ENCODE data around the gene STK39. TPM values are rescaled to one million over a fixed set of nuclear protein-coding genes. Genes with fewer than 3 reads are reported as not detected.

Gene STK39
- total and polyA plus RNA-seq, 2 donors (not counting 1 experiment from before 2014, with no cell fraction given) = 2.3 to 14.6 TPM

- H3K4me1 ChIP-seq (ENCODE audit: control insufficient read depth in 2 of 2, insufficient read depth in 2 of 2, low read length in 2 of 2) = peaks cover 0 to 9% of the 10 kb centered on the region in 2 donors
- H3K9me3 ChIP-seq (ENCODE audit: control extremely low read depth in 1 of 3, control insufficient read depth in 2 of 3, insufficient read depth in 1 of 3, low read length in 2 of 3) = no peaks in the 10 kb centered on the region
- intact Hi-C loops (cut with micrococcal nuclease) = loop anchor here (10.0 kb wide), 1 partner anchor 59 kb away; no protein-coding TSS in a partner anchor
- H3K27me3 ChIP-seq (replicated peaks in 1 of 4; ENCODE audit: control extremely low read depth in 1 of 4, control insufficient read depth in 3 of 4, insufficient read depth in 4 of 4, low read length in 3 of 4) = no peaks in the 10 kb centered on the region
- TF ChIP-seq EZH2 (IDR thresholded peaks at IDR 0.05; ENCODE audit: borderline replicate concordance, insufficient read depth, low read depth, low read length, poor library complexity, severe bottlenecking) (no peak), CTCF (IDR thresholded peaks at IDR 0.05) (no peak)
- CTCF ChIA-PET = interaction anchor here (1.0 kb wide), 1 partner anchor 83 kb away, joined by 4 read pairs; no protein-coding TSS in a partner anchor
- H3K4me1 Mint-ChIP-seq = peaks cover 42% of the 10 kb centered on the region
- H3K4me3 ChIP-seq (ENCODE audit: control extremely low read depth in 1 of 5, extremely low read depth in 1 of 5, insufficient read depth in 1 of 5, low read depth in 2 of 5, low read length in 4 of 5) = peak overlapping the region in 2 of 5 experiments; percentile 19 to 29
- ATAC-seq (ENCODE audit: low read depth) (no peak), DNase-seq (no peak)
- POLR2A ChIA-PET = no interaction called here
- H4K20me1 ChIP-seq (ENCODE audit: control insufficient read depth, insufficient read depth, low read length, poor library complexity, severe bottlenecking) = no peaks in the 10 kb centered on the region
- H3K27ac ChIP-seq (ENCODE audit: low read length in 2 of 2) = no peak overlapping the region
- H3K9me3 Mint-ChIP-seq (ENCODE audit: insufficient read depth) = no peaks in the 10 kb centered on the region
- no peak overlapping the region for H2AFZ ChIP-seq (ENCODE audit: insufficient read depth, low read depth, low read length, poor library complexity, severe bottlenecking)
- H3K4me2 ChIP-seq (replicated peaks; ENCODE audit: low read depth, low read length, poor library complexity, severe bottlenecking) = peak overlapping the region; percentile 34
- H3K79me2 ChIP-seq (ENCODE audit: control insufficient read depth, insufficient read depth, low read length) = no peaks in the 10 kb centered on the region
- H3K27me3 Mint-ChIP-seq = no peaks in the 10 kb centered on the region
- no peaks in the 10 kb centered on the region for H3K36me3 ChIP-seq (replicated peaks in 1 of 2; ENCODE audit: control extremely low read depth in 1 of 2, control insufficient read depth in 1 of 2, extremely low read depth in 1 of 2, insufficient read depth in 2 of 2, low read length in 1 of 2)
- H3K4me3 Mint-ChIP-seq = peak overlapping the region; percentile 65
- peak overlapping the region; percentile 21 for H3K9ac ChIP-seq (ENCODE audit: low read length)
- H3K27ac Mint-ChIP-seq = peak overlapping the region; percentile 3
- WGBS (ENCODE audit: insufficient coverage) = 100% methylated on average over 2 of the region's 5 CpGs
These were observed 211.9 kb downstream of the STK39 start for GRCh38 chr2:168035458-168035857.

GRCh38 chr2:168034616-168035015 is 212.8 kb downstream of the STK39 start:
- ChIA-PET CTCF (interaction anchor here (1.0 kb wide), 1 partner anchor 85 kb away, joined by 4 read pairs; no protein-coding TSS in a partner anchor), POLR2A (no interaction called here)
- no peak overlapping the region for H3K27ac ChIP-seq (ENCODE audit: low read length in 2 of 2)
- no peak overlapping the region for H2AFZ ChIP-seq (ENCODE audit: insufficient read depth, low read depth, low read length, poor library complexity, severe bottlenecking)
- H3K9ac ChIP-seq (ENCODE audit: low read length) = no peak overlapping the region
- H3K79me2 ChIP-seq (ENCODE audit: control insufficient read depth, insufficient read depth, low read length) = no peaks in the 10 kb centered on the region
- peaks cover 0 to 6% of the 10 kb centered on the region in 2 donors for H3K4me1 ChIP-seq (ENCODE audit: control insufficient read depth in 2 of 2, insufficient read depth in 2 of 2, low read length in 2 of 2)
- no peaks in the 10 kb centered on the region for H3K9me3 Mint-ChIP-seq (ENCODE audit: insufficient read depth)
- no peaks in the 10 kb centered on the region for H4K20me1 ChIP-seq (ENCODE audit: control insufficient read depth, insufficient read depth, low read length, poor library complexity, severe bottlenecking)
- no peak overlapping the region for H3K27ac Mint-ChIP-seq
- ATAC-seq (ENCODE audit: low read depth) (no peak), DNase-seq (no peak)
- H3K4me3 ChIP-seq (ENCODE audit: control extremely low read depth in 1 of 5, extremely low read depth in 1 of 5, insufficient read depth in 1 of 5, low read depth in 2 of 5, low read length in 4 of 5) = no peak overlapping the region
- intact Hi-C loops (cut with micrococcal nuclease) = loop anchor here (10.0 kb wide), 1 partner anchor 60 kb away; no protein-coding TSS in a partner anchor
- H3K4me1 Mint-ChIP-seq = peaks cover 37% of the 10 kb centered on the region
- no peak overlapping the region for H3K4me2 ChIP-seq (replicated peaks; ENCODE audit: low read depth, low read length, poor library complexity, severe bottlenecking)
- H3K27me3 ChIP-seq (replicated peaks in 1 of 4; ENCODE audit: control extremely low read depth in 1 of 4, control insufficient read depth in 3 of 4, insufficient read depth in 4 of 4, low read length in 3 of 4) = no peaks in the 10 kb centered on the region
- H3K9me3 ChIP-seq (ENCODE audit: control extremely low read depth in 1 of 3, control insufficient read depth in 2 of 3, insufficient read depth in 1 of 3, low read length in 2 of 3) = no peaks in the 10 kb centered on the region
- H3K4me3 Mint-ChIP-seq = no peak overlapping the region
- H3K27me3 Mint-ChIP-seq = no peaks in the 10 kb centered on the region
- H3K36me3 ChIP-seq (replicated peaks in 1 of 2; ENCODE audit: control extremely low read depth in 1 of 2, control insufficient read depth in 1 of 2, extremely low read depth in 1 of 2, insufficient read depth in 2 of 2, low read length in 1 of 2) = no peaks in the 10 kb centered on the region
- WGBS (ENCODE audit: insufficient coverage) = 100% methylated on average over 5 of the region's 5 CpGs
- TF ChIP-seq CTCF (IDR thresholded peaks at IDR 0.05) (no peak), EZH2 (IDR thresholded peaks at IDR 0.05; ENCODE audit: borderline replicate concordance, insufficient read depth, low read depth, low read length, poor library complexity, severe bottlenecking) (no peak)

Measured in B cell (primary cell).